Measurements from ENCODE around the gene PTBP3.

The PTBP3 gene

DNA sequence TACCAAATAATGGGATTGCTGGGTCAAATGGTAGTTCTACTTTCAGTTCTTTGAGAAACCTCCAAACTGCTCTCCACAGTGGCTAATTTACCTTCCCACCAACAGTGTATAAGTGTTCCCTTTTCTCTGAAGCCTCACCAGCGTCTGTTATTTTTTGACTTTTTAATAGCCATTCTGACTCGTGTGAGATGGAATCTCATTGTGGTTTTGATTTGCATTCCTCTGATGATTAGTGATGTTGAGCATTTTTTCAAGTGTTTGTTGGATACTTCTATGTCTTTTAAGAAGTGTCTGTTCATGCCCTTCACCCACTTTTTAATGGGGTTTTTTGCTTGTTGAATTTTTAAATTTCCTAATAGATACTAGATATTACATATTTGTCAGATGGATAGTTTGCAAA lies 129.9 kb downstream of the PTBP3 start:
- H3K18ac ChIP-seq (ENCODE audit: low read depth in 1 of 2, low read length in 2 of 2): no peak overlapping the region
- H3K4me3 ChIP-seq (ENCODE audit: insufficient read depth in 1 of 2, low read depth in 1 of 2, low read length in 2 of 2): no peak overlapping the region
- no peak overlapping the region for H4K8ac ChIP-seq (ENCODE audit: low read length)
- no peak overlapping the region for H2AFZ ChIP-seq (ENCODE audit: low read depth, low read length)
- peaks cover 4% of the 10 kb centered on the region for H3K79me1 ChIP-seq (replicated peaks; ENCODE audit: low read length, poor library complexity, severe bottlenecking)
- H3K27me3 ChIP-seq (ENCODE audit: control insufficient read depth in 1 of 2, insufficient read depth in 1 of 2, low read length in 2 of 2): no peaks in the 10 kb centered on the region
- H3K9ac ChIP-seq (ENCODE audit: low read length): peak overlapping the region; percentile 24
- no peak overlapping the region for H3K14ac ChIP-seq (ENCODE audit: low read length in 2 of 2)
- no peak overlapping the region for H2BK5ac ChIP-seq (ENCODE audit: low read depth, low read length, poor library complexity, severe bottlenecking)
- H3K4me1 ChIP-seq (ENCODE audit: control insufficient read depth, insufficient read depth, low read depth, low read length): peaks cover 5% of the 10 kb centered on the region
- H2AK5ac ChIP-seq (ENCODE audit: low read length, severe bottlenecking): no peak overlapping the region
- H3K9me3 ChIP-seq (ENCODE audit: control insufficient read depth, low read length): peaks cover 21% of the 10 kb centered on the region
- H3K4ac ChIP-seq (ENCODE audit: low read depth in 1 of 2, low read length in 2 of 2): no peak overlapping the region
- peak; percentile 66 for DNase-seq
- no peak overlapping the region for H2BK12ac ChIP-seq (ENCODE audit: low read length in 2 of 2)
- no peak overlapping the region for H3K23ac ChIP-seq (ENCODE audit: low read length in 2 of 2)
- no peak overlapping the region for H2BK120ac ChIP-seq (ENCODE audit: low read depth, low read length)
- H2BK15ac ChIP-seq (ENCODE audit: low read depth, poor library complexity, severe bottlenecking): no peak overlapping the region
- no peak overlapping the region for H3K4me2 ChIP-seq (ENCODE audit: low read length, poor library complexity, severe bottlenecking)
- 0% methylated on average over 2 of the region's 2 CpGs for WGBS
- peaks cover 6 to 28% of the 10 kb centered on the region in 2 experiments for H3K36me3 ChIP-seq (ENCODE audit: control insufficient read depth in 1 of 2, insufficient read depth in 2 of 2, low read depth in 1 of 2, low read length in 2 of 2)
- H4K91ac ChIP-seq (ENCODE audit: low read length): no peak overlapping the region
- peak overlapping the region; percentile 49 for H3K27ac ChIP-seq (ENCODE audit: low read length, poor library complexity, severe bottlenecking)

DNA sequence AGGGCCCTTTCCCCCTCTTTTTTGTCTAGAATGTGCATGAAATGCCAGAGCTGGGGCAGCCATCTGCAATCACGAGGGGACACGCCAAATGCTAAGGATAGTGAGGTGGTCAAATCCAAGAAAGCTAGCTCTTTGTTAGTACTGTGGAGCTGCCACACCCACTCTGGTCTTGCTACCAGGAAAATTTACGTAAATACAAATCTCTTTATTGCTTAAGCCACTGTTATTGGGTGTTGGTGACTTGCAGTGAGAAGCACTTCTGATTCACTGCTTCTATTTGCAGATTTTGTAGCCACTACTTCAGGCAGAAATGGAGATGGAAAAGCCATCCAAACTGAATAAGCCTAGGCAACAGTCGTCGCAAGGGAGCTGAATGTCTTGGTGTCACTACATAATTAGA lies 132.7 kb downstream of the PTBP3 start:
- Histone ChIP-seq H2AFZ (ENCODE audit: low read depth, low read length) (no peak overlapping the region), H3K79me1 (replicated peaks; ENCODE audit: low read length, poor library complexity, severe bottlenecking) (peaks cover 3% of the 10 kb centered on the region), H2BK15ac (ENCODE audit: low read depth, poor library complexity, severe bottlenecking) (no peak overlapping the region), H2AK5ac (ENCODE audit: low read length, severe bottlenecking) (no peak overlapping the region), H3K27ac (ENCODE audit: low read length, poor library complexity, severe bottlenecking) (no peak overlapping the region), H3K36me3 (ENCODE audit: control insufficient read depth in 1 of 2, insufficient read depth in 2 of 2, low read depth in 1 of 2, low read length in 2 of 2) (peaks cover 3 to 4% of the 10 kb centered on the region in 2 experiments), H3K4me2 (ENCODE audit: low read length, poor library complexity, severe bottlenecking) (no peak overlapping the region), H4K91ac (ENCODE audit: low read length) (no peak overlapping the region), H3K23ac (ENCODE audit: low read length in 2 of 2) (no peak overlapping the region), H2BK12ac (ENCODE audit: low read length in 2 of 2) (no peak overlapping the region), H4K8ac (ENCODE audit: low read length) (no peak overlapping the region), H2BK120ac (ENCODE audit: low read depth, low read length) (no peak overlapping the region), H3K4me3 (ENCODE audit: insufficient read depth in 1 of 2, low read depth in 1 of 2, low read length in 2 of 2) (no peak overlapping the region), H3K9me3 (ENCODE audit: control insufficient read depth, low read length) (no peaks in the 10 kb centered on the region), H3K4me1 (ENCODE audit: control insufficient read depth, insufficient read depth, low read depth, low read length) (peaks cover 2% of the 10 kb centered on the region), H3K9ac (ENCODE audit: low read length) (no peak overlapping the region), H3K14ac (ENCODE audit: low read length in 2 of 2) (no peak overlapping the region), H3K18ac (ENCODE audit: low read depth in 1 of 2, low read length in 2 of 2) (no peak overlapping the region), H3K4ac (ENCODE audit: low read depth in 1 of 2, low read length in 2 of 2) (no peak overlapping the region), H2BK5ac (ENCODE audit: low read depth, low read length, poor library complexity, severe bottlenecking) (no peak overlapping the region), H3K27me3 (ENCODE audit: control insufficient read depth in 1 of 2, insufficient read depth in 1 of 2, low read length in 2 of 2) (no peaks in the 10 kb centered on the region)
- DNase-seq: no peak
- WGBS: 90% methylated on average over 4 of the region's 5 CpGs

- Histone ChIP-seq H3K14ac (ENCODE audit: low read length in 2 of 2) (no peak overlapping the region), H3K27ac (ENCODE audit: low read length, poor library complexity, severe bottlenecking) (peak overlapping the region; percentile 25), H3K9me3 (ENCODE audit: control insufficient read depth, low read length) (no peaks in the 10 kb centered on the region), H3K18ac (ENCODE audit: low read depth in 1 of 2, low read length in 2 of 2) (no peak overlapping the region), H2BK15ac (ENCODE audit: low read depth, poor library complexity, severe bottlenecking) (no peak overlapping the region), H3K4me1 (ENCODE audit: control insufficient read depth, insufficient read depth, low read depth, low read length) (peaks cover 2% of the 10 kb centered on the region), H4K8ac (ENCODE audit: low read length) (no peak overlapping the region), H3K36me3 (ENCODE audit: control insufficient read depth in 1 of 2, insufficient read depth in 2 of 2, low read depth in 1 of 2, low read length in 2 of 2) (peaks cover 0 to 3% of the 10 kb centered on the region in 2 experiments), H2BK120ac (ENCODE audit: low read depth, low read length) (no peak overlapping the region), H3K4me3 (ENCODE audit: insufficient read depth in 1 of 2, low read depth in 1 of 2, low read length in 2 of 2) (no peak overlapping the region), H3K23ac (ENCODE audit: low read length in 2 of 2) (no peak overlapping the region), H3K9ac (ENCODE audit: low read length) (no peak overlapping the region), H3K27me3 (ENCODE audit: control insufficient read depth in 1 of 2, insufficient read depth in 1 of 2, low read length in 2 of 2) (no peaks in the 10 kb centered on the region), H2AK5ac (ENCODE audit: low read length, severe bottlenecking) (no peak overlapping the region), H3K79me1 (replicated peaks; ENCODE audit: low read length, poor library complexity, severe bottlenecking) (peaks cover 3% of the 10 kb centered on the region), H3K4me2 (ENCODE audit: low read length, poor library complexity, severe bottlenecking) (no peak overlapping the region), H2BK5ac (ENCODE audit: low read depth, low read length, poor library complexity, severe bottlenecking) (no peak overlapping the region), H4K91ac (ENCODE audit: low read length) (no peak overlapping the region), H2BK12ac (ENCODE audit: low read length in 2 of 2) (no peak overlapping the region), H2AFZ (ENCODE audit: low read depth, low read length) (no peak overlapping the region), H3K4ac (ENCODE audit: low read depth in 1 of 2, low read length in 2 of 2) (no peak overlapping the region)
- no peak for DNase-seq
- 63% methylated on average over 4 of the region's 4 CpGs for WGBS
Measured at GRCh38 chr9:112198646-112199045, 134.8 kb downstream of the PTBP3 start.

GRCh38 chr9:112194969-112195431 lies 138.4 kb downstream of the PTBP3 start:
- Histone ChIP-seq H3K4me3 (ENCODE audit: insufficient read depth in 1 of 2, low read depth in 1 of 2, low read length in 2 of 2) (no peak overlapping the region), H2AK5ac (ENCODE audit: low read length, severe bottlenecking) (no peak overlapping the region), H3K9ac (ENCODE audit: low read length) (no peak overlapping the region), H3K18ac (ENCODE audit: low read depth in 1 of 2, low read length in 2 of 2) (no peak overlapping the region), H4K8ac (ENCODE audit: low read length) (no peak overlapping the region), H4K91ac (ENCODE audit: low read length) (no peak overlapping the region), H3K27ac (ENCODE audit: low read length, poor library complexity, severe bottlenecking) (no peak overlapping the region), H3K79me1 (replicated peaks; ENCODE audit: low read length, poor library complexity, severe bottlenecking) (no peaks in the 10 kb centered on the region), H3K4me2 (ENCODE audit: low read length, poor library complexity, severe bottlenecking) (no peak overlapping the region), H3K14ac (ENCODE audit: low read length in 2 of 2) (no peak overlapping the region), H3K9me3 (ENCODE audit: control insufficient read depth, low read length) (no peaks in the 10 kb centered on the region), H2BK120ac (ENCODE audit: low read depth, low read length) (no peak overlapping the region), H3K27me3 (ENCODE audit: control insufficient read depth in 1 of 2, insufficient read depth in 1 of 2, low read length in 2 of 2) (no peaks in the 10 kb centered on the region), H3K36me3 (ENCODE audit: control insufficient read depth in 1 of 2, insufficient read depth in 2 of 2, low read depth in 1 of 2, low read length in 2 of 2) (no peaks in the 10 kb centered on the region), H2AFZ (ENCODE audit: low read depth, low read length) (no peak overlapping the region), H2BK5ac (ENCODE audit: low read depth, low read length, poor library complexity, severe bottlenecking) (no peak overlapping the region), H2BK15ac (ENCODE audit: low read depth, poor library complexity, severe bottlenecking) (no peak overlapping the region), H3K4ac (ENCODE audit: low read depth in 1 of 2, low read length in 2 of 2) (no peak overlapping the region), H3K4me1 (ENCODE audit: control insufficient read depth, insufficient read depth, low read depth, low read length) (no peaks in the 10 kb centered on the region), H2BK12ac (ENCODE audit: low read length in 2 of 2) (no peak overlapping the region), H3K23ac (ENCODE audit: low read length in 2 of 2) (no peak overlapping the region)
- 98% methylated on average over 4 of the region's 4 CpGs for WGBS
- no peak for DNase-seq
